HCT116 (cell line): ENCODE measurements around the gene TAGLN3. TPM values are rescaled to one million over a fixed set of nuclear protein-coding genes. Genes with fewer than 3 reads are reported as not detected.

ENCODE experiments used
- ATAC-seq: fragments of 200-7000 bp; cut with Tn5 transposase; 2 replicates; pipeline ENCODE4 v1.9.1; 2020; ENCODE audit warnings: mild to moderate bottlenecking, moderate library complexity
- BruUV-seq: library from RNA; stranded (reverse); fragments of 400-500 nt; replicated peaks from 2 replicates; lab custom pipeline; 2021; lab: Mats Ljungman, UMichigan
- CTCF ChIA-PET: fragments of 300-600 bp; sonication (Branson Sonifier 250); formaldehyde crosslinking; loops from one replicate; lab custom pipeline; 2021; ENCODE audit warnings: antibody characterized with exemption; lab: Charles Lee
- POLR2A ChIA-PET: fragments of 300-600, 350-600 bp; sonication (Branson Sonifier 250); formaldehyde crosslinking; loops from one replicate; lab custom pipeline; 2021; ENCODE audit warnings: antibody characterized with exemption; lab: Charles Lee
- RAD21 ChIA-PET, 2 experiments: fragments of 300-600 bp; sonication (Branson Sonifier 250); formaldehyde crosslinking; loops; one replicate each; lab custom pipeline; 2023; ENCODE audit warnings: low total read pairs in 2 of 2; ENCODE audit not compliant: uncharacterized antibody in 2 of 2, unreplicated experiment in 2 of 2, low non-redundant PET in 1 of 2; lab: Charles Lee
- DNase-seq: peaks from one replicate; pipeline ENCODE4 v3.0.0-alpha.2; 2010; ENCODE audit warnings: low read depth, low spot score
- H2AFZ ChIP-seq: fragments of 200-600 bp; shearing (Covaris generic), sonication (generic); 2 replicates; pipeline ENCODE4 v1.6.1; 2017; ENCODE audit warnings: low read depth, mixed run types, mixed read lengths, antibody characterized with exemption, low read length; ENCODE audit not compliant: poor library complexity, severe bottlenecking
- H3K27ac ChIP-seq: 2 replicates; pipeline ENCODE4 v1.5.1; 2012; ENCODE audit warnings: low read depth, low read length
- H3K27me3 ChIP-seq: fragments of 200-600 bp; sonication (generic); 2 replicates; pipeline ENCODE4 v1.6.1; 2016; ENCODE audit warnings: mixed run types, low read length, mixed read lengths; ENCODE audit not compliant: insufficient read depth
- H3K36me3 ChIP-seq, 2 experiments: fragments of 200-500 bp in 1 of 2; fragments of 200-600 bp in 1 of 2; sonication (Bioruptor generic) in 1 of 2; sonication (generic) in 1 of 2; 2 replicates each; pipeline versions ENCODE4 v1.5.1 to v1.6.1; 2014 to 2016; ENCODE audit warnings: low read length in 2 of 2, inconsistent platforms in 1 of 2, mixed read lengths in 1 of 2, mixed run types in 1 of 2; ENCODE audit not compliant: insufficient read depth in 2 of 2, control insufficient read depth in 1 of 2
- H3K4me1 ChIP-seq, 2 experiments: fragments of 200-600 bp in 1 of 2; sonication (generic) in 1 of 2; 2 replicates each; pipeline versions ENCODE4 v1.5.1 to v1.6.1; 2012 to 2017; ENCODE audit warnings: low read length in 2 of 2, inconsistent platforms in 1 of 2, mild to moderate bottlenecking in 1 of 2, mixed read lengths in 1 of 2, mixed run types in 1 of 2, moderate library complexity in 1 of 2; ENCODE audit not compliant: insufficient read depth in 2 of 2, control insufficient read depth in 1 of 2
- H3K4me2 ChIP-seq: fragments of 200-600 bp; sonication (generic); 2 replicates; pipeline ENCODE4 v1.6.1; 2017; ENCODE audit warnings: mixed run types, low read length, mixed read lengths
- H3K4me3 ChIP-seq, 2 experiments: fragments of 200-600 bp in 1 of 2; sonication (generic) in 1 of 2; replicated peaks in 1 of 2; 2 replicates each; pipeline ENCODE4 v1.5.1; 2011 to 2016; ENCODE audit warnings: low read length in 2 of 2, control low read depth in 1 of 2, low read depth in 1 of 2, mild to moderate bottlenecking in 1 of 2, mixed read lengths in 1 of 2, mixed run types in 1 of 2
- H3K79me2 ChIP-seq: fragments of 200-600 bp; sonication (generic); 2 replicates; pipeline ENCODE4 v1.6.1; 2017; ENCODE audit warnings: mild to moderate bottlenecking, mixed run types, low read length, moderate library complexity, mixed read lengths; ENCODE audit not compliant: insufficient read depth
- H3K9ac ChIP-seq: fragments of 200-600 bp; sonication (generic); 2 replicates; pipeline ENCODE4 v1.6.1; 2016; ENCODE audit warnings: low read length, mixed read lengths
- H3K9me2 ChIP-seq: fragments of 200-600 bp; sonication (generic), shearing (Covaris generic); 2 replicates; pipeline ENCODE4 v1.6.1; 2017; ENCODE audit warnings: mixed run types, mild to moderate bottlenecking, moderate library complexity; ENCODE audit not compliant: insufficient read depth
- H3K9me3 ChIP-seq, 2 experiments: fragments of 200-500 bp in 1 of 2; fragments of 200-600 bp in 1 of 2; sonication (Bioruptor generic) in 1 of 2; sonication (generic) in 1 of 2; 2 replicates each; pipeline ENCODE4 v1.6.1; 2014 to 2017; ENCODE audit warnings: low read length in 2 of 2, mixed read lengths in 2 of 2, inconsistent platforms in 1 of 2, low read depth in 1 of 2, mild to moderate bottlenecking in 1 of 2, mixed run types in 1 of 2, moderate library complexity in 1 of 2; ENCODE audit not compliant: control insufficient read depth in 1 of 2, insufficient read depth in 1 of 2
- H4K20me1 ChIP-seq: fragments of 200-600 bp; sonication (generic), shearing (Covaris generic); 2 replicates; pipeline ENCODE4 v1.6.1; 2017; ENCODE audit warnings: mixed run types, mild to moderate bottlenecking, moderate library complexity; ENCODE audit not compliant: insufficient read depth
- ATF3 ChIP-seq: IDR thresholded peaks from 2 replicates; pipeline ENCODE4 v1.6.1; 2012
- CTCF ChIP-seq, 3 experiments: fragments of 200-600 bp in 1 of 3; sonication (generic) in 1 of 3; IDR thresholded peaks in 2 of 3; conservative IDR thresholded peaks in 1 of 3; 2 replicates each; pipeline ENCODE4 v1.5.1; 2012 to 2017; ENCODE audit warnings: low read depth in 2 of 3, low read length in 2 of 3, antibody characterized with exemption in 1 of 3, borderline replicate concordance in 1 of 3, control low read depth in 1 of 3, mild to moderate bottlenecking in 1 of 3, mixed read lengths in 1 of 3, mixed run types in 1 of 3, moderate library complexity in 1 of 3; ENCODE audit not compliant: insufficient read depth in 1 of 3
- FOSL1 ChIP-seq: IDR thresholded peaks from 2 replicates; pipeline ENCODE4 v1.6.1; 2012; ENCODE audit warnings: low read depth
- JUND ChIP-seq: IDR thresholded peaks from 2 replicates; pipeline ENCODE4 v1.6.1; 2012
- SRF ChIP-seq: IDR thresholded peaks from 2 replicates; pipeline ENCODE4 v1.6.1; 2012; ENCODE audit warnings: low read depth
- TCF7L2 ChIP-seq: IDR thresholded peaks from 2 replicates; pipeline ENCODE4 v1.7.0; 2011; ENCODE audit warnings: borderline replicate concordance, inconsistent platforms; ENCODE audit not compliant: insufficient read depth, insufficient read length; ENCODE audit errors: extremely low read depth
- YY1 ChIP-seq: IDR thresholded peaks from 2 replicates; pipeline ENCODE4 v1.6.1; 2011; ENCODE audit warnings: low read length, low read depth, moderate library complexity, mild to moderate bottlenecking; ENCODE audit not compliant: insufficient replicate concordance; ENCODE audit errors: extremely low read depth
- intact Hi-C: fragments of 100-400 bp; cut with micrococcal nuclease; formaldehyde crosslinking; loops from 2 replicates; pipeline ENCODE4 v1.10.0; 2022
- total RNA-seq: library from RNA; stranded (reverse); gene quantifications from one replicate; pipeline ENCODE4 v1.2.1, GENCODE V29; 2021; ENCODE audit not compliant: unreplicated experiment

TAGLN3 gene
- total RNA-seq, 1 experiment from 2014 or later = 0.64 TPM

GRCh38 chr3:112018712-112019111 is 20.0 kb downstream of the TAGLN3 start:
- Histone ChIP-seq H3K79me2 (no peaks in the 10 kb centered on the region), H3K36me3 (no peaks in the 10 kb centered on the region; a peak in 1 of 4 replicates), H3K27me3 (no peaks in the 10 kb centered on the region), H3K9me2 (no peaks in the 10 kb centered on the region), H3K27ac (no peak overlapping the region), H3K9ac (no peak overlapping the region), H3K4me3 (no peak overlapping the region), H3K4me2 (no peak overlapping the region), H3K4me1 (peaks cover 0 to 4% of the 10 kb centered on the region in 2 experiments; a peak in 2 of 4 replicates), H4K20me1 (no peaks in the 10 kb centered on the region), H3K9me3 (no peaks in the 10 kb centered on the region), H2AFZ (no peak overlapping the region)
- DNase-seq (no peak), ATAC-seq (no peak)
- CTCF ChIA-PET = interaction anchor here (1.0 kb wide), 1 partner anchor 16 kb away, joined by 3 read pairs; no protein-coding TSS in a partner anchor
- TF ChIP-seq TCF7L2 (no peak), SRF (no peak), FOSL1 (no peak), YY1 (no peak), CTCF (IDR thresholded peaks at IDR 0.05 in 2 of 3, conservative IDR thresholded peaks at IDR 0.05 in 1 of 3; ENCODE audit: borderline replicate concordance in 1 of 3, insufficient read depth in 1 of 3, low read depth in 2 of 3, low read length in 2 of 3) (no peak), ATF3 (no peak), JUND (no peak)
- BruUV-seq = no TSS peak
- RAD21 ChIA-PET = no interaction called here
- POLR2A ChIA-PET = interaction anchor here (1.4 kb wide), 1 partner anchor 40 kb away, joined by 3 read pairs; the partner anchor contains the start of gene ABHD10
- intact Hi-C loops = no loop called here
